K562 (cell line): Measurements from ENCODE around the gene ATM. TPM values are rescaled to one million over a fixed set of nuclear protein-coding genes. Genes with fewer than 3 reads are reported as not detected.

Experiments used
- ATF1 ChIP-seq, 2 experiments: fragments of 450-650 bp in 1 of 2; IDR thresholded peaks; 2 replicates each; pipeline ENCODE4 v1.6.1; 2016; ENCODE audit warnings: missing compliant biosample characterization in 1 of 2, missing genetic modification characterization in 1 of 2
- BRCA1 ChIP-seq, 2 experiments: fragments of 450-650 bp in 1 of 2; sonication (generic) in 1 of 2; formaldehyde crosslinking in 1 of 2; IDR thresholded peaks; 2 replicates each; pipeline versions ENCODE4 v1.5.0 to v1.6.1; 2017 to 2020; ENCODE audit warnings: mild to moderate bottlenecking in 1 of 2, missing genetic modification reagents in 1 of 2
- CCNT2 ChIP-seq: IDR thresholded peaks from 2 replicates; pipeline ENCODE4 v1.6.1; 2011; ENCODE audit warnings: borderline replicate concordance, low read depth, mild to moderate bottlenecking, moderate library complexity, mixed read lengths, low read length; ENCODE audit not compliant: insufficient read length; ENCODE audit errors: extremely low read depth
- HCFC1 ChIP-seq: IDR thresholded peaks from 2 replicates; pipeline ENCODE4 v1.6.1; 2012; ENCODE audit warnings: low read depth, low read length, improper control_type of control experiment
- HDAC1 ChIP-seq, 2 experiments: fragments of 450-650 bp; IDR thresholded peaks; 2 replicates each; pipeline ENCODE4 v1.6.1; 2016 to 2017; ENCODE audit warnings: inconsistent platforms in 1 of 2, mild to moderate bottlenecking in 1 of 2, moderate library complexity in 1 of 2
- ID3 ChIP-seq, 2 experiments: fragments of 250-450 bp in 1 of 2; fragments of 450-650 bp in 1 of 2; sonication (Bioruptor Pico) in 1 of 2; IDR thresholded peaks; 2 replicates each; pipeline versions ENCODE4 v1.6.1 to v1.8.0; 2016 to 2021; ENCODE audit warnings: mild to moderate bottlenecking in 2 of 2, moderate library complexity in 2 of 2, missing compliant biosample characterization in 1 of 2, missing genetic modification characterization in 1 of 2
- MYNN ChIP-seq, 2 experiments: sonication (generic); formaldehyde crosslinking in 1 of 2; IDR thresholded peaks; 2 replicates each; pipeline versions ENCODE4 v1.5.0 to v1.6.1; 2016 to 2020; ENCODE audit warnings: antibody characterized with exemption in 1 of 2, missing genetic modification reagents in 1 of 2
- RBM22 ChIP-seq: fragments of 200-400 bp; formaldehyde crosslinking; IDR thresholded peaks from 2 replicates; pipeline ENCODE4 v1.6.1; 2018; ENCODE audit warnings: low read length, low read depth; ENCODE audit not compliant: poor library complexity, severe bottlenecking
- TBP ChIP-seq: optimal IDR thresholded peaks from 2 replicates; pipeline ENCODE3; 2011; ENCODE audit warnings: low read depth, low read length, improper control_type of control experiment
- polyA plus RNA-seq, 8 experiments: library from polyadenylated mRNA; depleted of rRNA in 4 of 8; stranded (reverse) in 5 of 8; unstranded in 3 of 8; fragments of >200 nt; fragmentation: Nextera tagmentation in 2 of 8; fragmentation: Illumina TruSeq in 1 of 8; extraction: Ambion mirVana in 2 of 8; extraction: Trizol in 1 of 8; gene quantifications; 2 replicates each; pipeline versions ENCODE4 v1.2.1 to v1.2.3, GENCODE V29; 2011 to 2014; ENCODE audit warnings: inconsistent platforms in 1 of 8, missing spikeins in 1 of 8
- total RNA-seq, 7 experiments: library from RNA; depleted of rRNA in 6 of 7; stranded (reverse); fragments of >200 nt in 6 of 7; fragmentation: Illumina TruSeq in 2 of 7; extraction: Trizol in 2 of 7; gene quantifications; 2 replicates each; pipeline versions ENCODE4 v1.2.1 to v1.2.3, GENCODE V29; 2011 to 2021; ENCODE audit warnings: low replicate concordance in 1 of 7
- TF ChIP-seq, protein P1 (sequence below): fragments of 450-650 bp; IDR thresholded peaks from 2 replicates; pipeline ENCODE4 v1.6.1; 2016; ENCODE audit warnings: mild to moderate bottlenecking, moderate library complexity

The ATM gene
- total and polyA plus RNA-seq, 9 of the 15 experiments (the other 6 are each of a cell fraction or from before 2014, with no cell fraction given), result 8.3 to 46.8 (median 26.2) TPM

DNA sequence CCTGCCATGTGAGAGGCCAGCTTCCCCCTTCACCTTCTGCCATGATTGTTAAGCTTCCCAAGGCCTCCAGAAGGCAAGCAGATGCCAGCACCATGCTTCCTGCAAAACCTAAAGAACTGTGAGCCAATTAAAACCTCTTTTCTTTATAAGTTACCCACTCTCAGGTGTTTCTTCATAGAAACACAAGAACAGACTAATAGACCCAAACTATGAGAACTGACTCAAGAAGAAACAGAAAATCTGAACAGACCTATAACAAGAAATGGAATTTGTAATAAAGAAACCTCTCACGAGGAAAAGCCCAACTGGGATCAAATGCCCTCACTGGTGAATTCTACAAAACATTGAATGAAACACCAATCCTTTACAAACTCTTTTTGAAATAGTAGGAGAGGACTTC lies 12.4 kb upstream of the ATM start (continued):
- TF ChIP-seq, protein P1, sequence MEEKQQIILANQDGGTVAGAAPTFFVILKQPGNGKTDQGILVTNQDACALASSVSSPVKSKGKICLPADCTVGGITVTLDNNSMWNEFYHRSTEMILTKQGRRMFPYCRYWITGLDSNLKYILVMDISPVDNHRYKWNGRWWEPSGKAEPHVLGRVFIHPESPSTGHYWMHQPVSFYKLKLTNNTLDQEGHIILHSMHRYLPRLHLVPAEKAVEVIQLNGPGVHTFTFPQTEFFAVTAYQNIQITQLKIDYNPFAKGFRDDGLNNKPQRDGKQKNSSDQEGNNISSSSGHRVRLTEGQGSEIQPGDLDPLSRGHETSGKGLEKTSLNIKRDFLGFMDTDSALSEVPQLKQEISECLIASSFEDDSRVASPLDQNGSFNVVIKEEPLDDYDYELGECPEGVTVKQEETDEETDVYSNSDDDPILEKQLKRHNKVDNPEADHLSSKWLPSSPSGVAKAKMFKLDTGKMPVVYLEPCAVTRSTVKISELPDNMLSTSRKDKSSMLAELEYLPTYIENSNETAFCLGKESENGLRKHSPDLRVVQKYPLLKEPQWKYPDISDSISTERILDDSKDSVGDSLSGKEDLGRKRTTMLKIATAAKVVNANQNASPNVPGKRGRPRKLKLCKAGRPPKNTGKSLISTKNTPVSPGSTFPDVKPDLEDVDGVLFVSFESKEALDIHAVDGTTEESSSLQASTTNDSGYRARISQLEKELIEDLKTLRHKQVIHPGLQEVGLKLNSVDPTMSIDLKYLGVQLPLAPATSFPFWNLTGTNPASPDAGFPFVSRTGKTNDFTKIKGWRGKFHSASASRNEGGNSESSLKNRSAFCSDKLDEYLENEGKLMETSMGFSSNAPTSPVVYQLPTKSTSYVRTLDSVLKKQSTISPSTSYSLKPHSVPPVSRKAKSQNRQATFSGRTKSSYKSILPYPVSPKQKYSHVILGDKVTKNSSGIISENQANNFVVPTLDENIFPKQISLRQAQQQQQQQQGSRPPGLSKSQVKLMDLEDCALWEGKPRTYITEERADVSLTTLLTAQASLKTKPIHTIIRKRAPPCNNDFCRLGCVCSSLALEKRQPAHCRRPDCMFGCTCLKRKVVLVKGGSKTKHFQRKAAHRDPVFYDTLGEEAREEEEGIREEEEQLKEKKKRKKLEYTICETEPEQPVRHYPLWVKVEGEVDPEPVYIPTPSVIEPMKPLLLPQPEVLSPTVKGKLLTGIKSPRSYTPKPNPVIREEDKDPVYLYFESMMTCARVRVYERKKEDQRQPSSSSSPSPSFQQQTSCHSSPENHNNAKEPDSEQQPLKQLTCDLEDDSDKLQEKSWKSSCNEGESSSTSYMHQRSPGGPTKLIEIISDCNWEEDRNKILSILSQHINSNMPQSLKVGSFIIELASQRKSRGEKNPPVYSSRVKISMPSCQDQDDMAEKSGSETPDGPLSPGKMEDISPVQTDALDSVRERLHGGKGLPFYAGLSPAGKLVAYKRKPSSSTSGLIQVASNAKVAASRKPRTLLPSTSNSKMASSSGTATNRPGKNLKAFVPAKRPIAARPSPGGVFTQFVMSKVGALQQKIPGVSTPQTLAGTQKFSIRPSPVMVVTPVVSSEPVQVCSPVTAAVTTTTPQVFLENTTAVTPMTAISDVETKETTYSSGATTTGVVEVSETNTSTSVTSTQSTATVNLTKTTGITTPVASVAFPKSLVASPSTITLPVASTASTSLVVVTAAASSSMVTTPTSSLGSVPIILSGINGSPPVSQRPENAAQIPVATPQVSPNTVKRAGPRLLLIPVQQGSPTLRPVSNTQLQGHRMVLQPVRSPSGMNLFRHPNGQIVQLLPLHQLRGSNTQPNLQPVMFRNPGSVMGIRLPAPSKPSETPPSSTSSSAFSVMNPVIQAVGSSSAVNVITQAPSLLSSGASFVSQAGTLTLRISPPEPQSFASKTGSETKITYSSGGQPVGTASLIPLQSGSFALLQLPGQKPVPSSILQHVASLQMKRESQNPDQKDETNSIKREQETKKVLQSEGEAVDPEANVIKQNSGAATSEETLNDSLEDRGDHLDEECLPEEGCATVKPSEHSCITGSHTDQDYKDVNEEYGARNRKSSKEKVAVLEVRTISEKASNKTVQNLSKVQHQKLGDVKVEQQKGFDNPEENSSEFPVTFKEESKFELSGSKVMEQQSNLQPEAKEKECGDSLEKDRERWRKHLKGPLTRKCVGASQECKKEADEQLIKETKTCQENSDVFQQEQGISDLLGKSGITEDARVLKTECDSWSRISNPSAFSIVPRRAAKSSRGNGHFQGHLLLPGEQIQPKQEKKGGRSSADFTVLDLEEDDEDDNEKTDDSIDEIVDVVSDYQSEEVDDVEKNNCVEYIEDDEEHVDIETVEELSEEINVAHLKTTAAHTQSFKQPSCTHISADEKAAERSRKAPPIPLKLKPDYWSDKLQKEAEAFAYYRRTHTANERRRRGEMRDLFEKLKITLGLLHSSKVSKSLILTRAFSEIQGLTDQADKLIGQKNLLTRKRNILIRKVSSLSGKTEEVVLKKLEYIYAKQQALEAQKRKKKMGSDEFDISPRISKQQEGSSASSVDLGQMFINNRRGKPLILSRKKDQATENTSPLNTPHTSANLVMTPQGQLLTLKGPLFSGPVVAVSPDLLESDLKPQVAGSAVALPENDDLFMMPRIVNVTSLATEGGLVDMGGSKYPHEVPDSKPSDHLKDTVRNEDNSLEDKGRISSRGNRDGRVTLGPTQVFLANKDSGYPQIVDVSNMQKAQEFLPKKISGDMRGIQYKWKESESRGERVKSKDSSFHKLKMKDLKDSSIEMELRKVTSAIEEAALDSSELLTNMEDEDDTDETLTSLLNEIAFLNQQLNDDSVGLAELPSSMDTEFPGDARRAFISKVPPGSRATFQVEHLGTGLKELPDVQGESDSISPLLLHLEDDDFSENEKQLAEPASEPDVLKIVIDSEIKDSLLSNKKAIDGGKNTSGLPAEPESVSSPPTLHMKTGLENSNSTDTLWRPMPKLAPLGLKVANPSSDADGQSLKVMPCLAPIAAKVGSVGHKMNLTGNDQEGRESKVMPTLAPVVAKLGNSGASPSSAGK, result no peak
- TF ChIP-seq ID3 (CRISPR knock-in tag; IDR thresholded peaks at IDR 0.05) (no peak), ID3 (tag; IDR thresholded peaks at IDR 0.05) (no peak), TBP (no peak), CCNT2 (no peak), MYNN (IDR thresholded peaks at IDR 0.05) (no peak), MYNN (CRISPR knock-in tag; IDR thresholded peaks at IDR 0.05) (no peak), RBM22 (no peak), ATF1 (CRISPR knock-in tag; IDR thresholded peaks at IDR 0.05) (no peak), ATF1 (tag; IDR thresholded peaks at IDR 0.05) (no peak), BRCA1 (IDR thresholded peaks at IDR 0.05) (no peak), BRCA1 (CRISPR knock-in tag; IDR thresholded peaks at IDR 0.05) (no peak), HDAC1 (IDR thresholded peaks at IDR 0.05) (no peak), HCFC1 (no peak)
